WTC11 (cell line): ENCODE results near the gene HSD17B8. TPM values are rescaled to one million over a fixed set of nuclear protein-coding genes. Genes with fewer than 3 reads are reported as not detected.

Experiments used
- ATAC-seq: fragments of 200-7000 bp; cut with Tn5 transposase; 2 replicates; pipeline ENCODE4 v1.10.0; 2021; ENCODE audit warnings: mild to moderate bottlenecking, moderate library complexity
- CTCF ChIA-PET: fragments of 300-600 bp; sonication (Branson Sonifier 250); formaldehyde crosslinking; loops from one replicate; lab custom pipeline; 2021; ENCODE audit warnings: antibody characterized with exemption; lab: Charles Lee
- POLR2A ChIA-PET: fragments of 350-600 bp; sonication (Branson Sonifier 250); formaldehyde crosslinking; loops from one replicate; lab custom pipeline; 2021; ENCODE audit warnings: antibody characterized with exemption; lab: Charles Lee
- DNase-seq: peaks from one replicate; pipeline ENCODE4 v3.0.0; 2021; ENCODE audit warnings: low spot score
- H3K27ac Mint-ChIP-seq: 2 replicates; pipeline ENCODE4 v1.8.0; 2021; ENCODE audit warnings: mixed read lengths
- H3K27me3 Mint-ChIP-seq: 2 replicates; pipeline ENCODE4 v1.8.0; 2021; ENCODE audit warnings: low read depth, mild to moderate bottlenecking, moderate library complexity, mixed read lengths
- H3K36me3 Mint-ChIP-seq: 2 replicates; pipeline ENCODE4 v1.8.0; 2021; ENCODE audit warnings: mixed read lengths
- H3K4me1 Mint-ChIP-seq: 2 replicates; pipeline ENCODE4 v1.8.0; 2022; ENCODE audit warnings: mixed read lengths
- H3K4me3 Mint-ChIP-seq: 2 replicates; pipeline ENCODE4 v1.8.0; 2021; ENCODE audit warnings: mild to moderate bottlenecking, moderate library complexity, mixed read lengths
- H3K9me3 Mint-ChIP-seq: 2 replicates; pipeline ENCODE4 v1.8.0; 2021; ENCODE audit warnings: mixed read lengths
- ATF1 ChIP-seq: sonication (generic); formaldehyde crosslinking; IDR thresholded peaks from 2 replicates; pipeline ENCODE4 v1.8.1; 2023; ENCODE audit warnings: mild to moderate bottlenecking, moderate library complexity, missing genetic modification reagents
- ATF2 ChIP-seq: sonication (generic); formaldehyde crosslinking; IDR thresholded peaks from 2 replicates; pipeline ENCODE4 v1.8.1; 2022; ENCODE audit warnings: low read depth, missing genetic modification reagents, borderline replicate concordance
- CREB1 ChIP-seq: sonication (generic); formaldehyde crosslinking; IDR thresholded peaks from 2 replicates; pipeline ENCODE4 v1.8.0; 2023; ENCODE audit warnings: mild to moderate bottlenecking, missing genetic modification reagents
- E2F5 ChIP-seq: sonication (generic); formaldehyde crosslinking; IDR thresholded peaks from 2 replicates; pipeline ENCODE4 v1.8.1; 2022; ENCODE audit warnings: mild to moderate bottlenecking, moderate library complexity, missing genetic modification reagents
- FOXJ3 ChIP-seq: sonication (generic); formaldehyde crosslinking; IDR thresholded peaks from 2 replicates; pipeline ENCODE4 v1.9.0; 2021; ENCODE audit warnings: missing genetic modification reagents, mild to moderate bottlenecking, borderline replicate concordance
- JAZF1 ChIP-seq: fragments of 250-450 bp; sonication (Bioruptor Pico); IDR thresholded peaks from 2 replicates; pipeline ENCODE4 v1.9.0; 2021; ENCODE audit warnings: moderate library complexity, mild to moderate bottlenecking, inconsistent platforms
- OVOL2 ChIP-seq: fragments of 250-450 bp; sonication (Bioruptor Pico); IDR thresholded peaks from 2 replicates; pipeline ENCODE4 v1.9.0; 2021; ENCODE audit warnings: mild to moderate bottlenecking, borderline replicate concordance
- TEAD1 ChIP-seq: sonication (generic); formaldehyde crosslinking; IDR thresholded peaks from 2 replicates; pipeline ENCODE4 v1.8.0; 2022; ENCODE audit warnings: mild to moderate bottlenecking, missing genetic modification reagents
- ZNF138 ChIP-seq: sonication (generic); formaldehyde crosslinking; conservative IDR thresholded peaks from 2 replicates; pipeline ENCODE4 v1.8.1; 2022; ENCODE audit warnings: mild to moderate bottlenecking, moderate library complexity, missing genetic modification reagents
- ZNF219 ChIP-seq: sonication (generic); formaldehyde crosslinking; IDR thresholded peaks from 2 replicates; pipeline ENCODE4 v1.8.0; 2023; ENCODE audit warnings: missing genetic modification reagents, mild to moderate bottlenecking, borderline replicate concordance
- ZNF317 ChIP-seq: sonication (generic); formaldehyde crosslinking; IDR thresholded peaks from 2 replicates; pipeline ENCODE4 v1.8.1; 2023; ENCODE audit warnings: low read depth, mild to moderate bottlenecking, moderate library complexity, missing genetic modification reagents, borderline replicate concordance
- ZNF416 ChIP-seq: fragments of 250-450 bp; sonication (Bioruptor Pico); IDR thresholded peaks from 2 replicates; pipeline ENCODE4 v1.9.0; 2021; ENCODE audit warnings: mild to moderate bottlenecking, inconsistent platforms
- total RNA-seq: library from RNA; stranded (reverse); gene quantifications from 3 replicates; pipeline ENCODE4 v1.2.3, GENCODE V29; 2021
- TF ChIP-seq, protein P1 (sequence below): sonication (generic); formaldehyde crosslinking; conservative IDR thresholded peaks from 2 replicates; pipeline ENCODE4 v1.8.1; 2022; ENCODE audit warnings: mild to moderate bottlenecking, missing genetic modification reagents
- TF ChIP-seq, protein P2 (sequence below): sonication (generic); formaldehyde crosslinking; IDR thresholded peaks from 2 replicates; pipeline ENCODE4 v1.8.1; 2022; ENCODE audit warnings: low read depth, mild to moderate bottlenecking, moderate library complexity, missing genetic modification reagents, borderline replicate concordance
- TF ChIP-seq, protein P3 (sequence below): fragments of 250-450 bp; sonication (Bioruptor Pico); IDR thresholded peaks from 2 replicates; pipeline ENCODE4 v1.9.0; 2021; ENCODE audit warnings: mild to moderate bottlenecking
- TF ChIP-seq, protein P4 (sequence below): sonication (generic); formaldehyde crosslinking; IDR thresholded peaks from 2 replicates; pipeline ENCODE4 v1.8.0; 2023; ENCODE audit warnings: missing genetic modification reagents, mild to moderate bottlenecking, borderline replicate concordance
- TF ChIP-seq, protein P5 (sequence below): sonication (generic); formaldehyde crosslinking; IDR thresholded peaks from 2 replicates; pipeline ENCODE4 v1.8.0; 2022; ENCODE audit warnings: mild to moderate bottlenecking, missing genetic modification reagents

Gene HSD17B8
- total RNA-seq, 1 experiment from 2014 or later: 8.1 TPM

- Mint-ChIP-seq H3K4me3 (no peak overlapping the region), H3K9me3 (no peaks in the 10 kb centered on the region), H3K27ac (no peak overlapping the region), H3K4me1 (0 out of 2 replicates have a peak, but pooled peaks cover 3% of the 10 kb centered on the region), H3K27me3 (peaks cover 11% of the 10 kb centered on the region; the same call in 1 of the 2 replicates), H3K36me3 (no peaks in the 10 kb centered on the region)
- no peak for ATAC-seq
- POLR2A ChIA-PET: no interaction called here
- DNase-seq: no peak
- TF ChIP-seq OVOL2: no peak
- TF ChIP-seq, protein P1, sequence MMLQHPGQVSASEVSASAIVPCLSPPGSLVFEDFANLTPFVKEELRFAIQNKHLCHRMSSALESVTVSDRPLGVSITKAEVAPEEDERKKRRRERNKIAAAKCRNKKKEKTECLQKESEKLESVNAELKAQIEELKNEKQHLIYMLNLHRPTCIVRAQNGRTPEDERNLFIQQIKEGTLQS (CRISPR knock-in tag): no peak
- TF ChIP-seq, protein P2, sequence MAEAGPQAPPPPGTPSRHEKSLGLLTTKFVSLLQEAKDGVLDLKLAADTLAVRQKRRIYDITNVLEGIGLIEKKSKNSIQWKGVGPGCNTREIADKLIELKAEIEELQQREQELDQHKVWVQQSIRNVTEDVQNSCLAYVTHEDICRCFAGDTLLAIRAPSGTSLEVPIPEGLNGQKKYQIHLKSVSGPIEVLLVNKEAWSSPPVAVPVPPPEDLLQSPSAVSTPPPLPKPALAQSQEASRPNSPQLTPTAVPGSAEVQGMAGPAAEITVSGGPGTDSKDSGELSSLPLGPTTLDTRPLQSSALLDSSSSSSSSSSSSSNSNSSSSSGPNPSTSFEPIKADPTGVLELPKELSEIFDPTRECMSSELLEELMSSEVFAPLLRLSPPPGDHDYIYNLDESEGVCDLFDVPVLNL (CRISPR knock-in tag): no peak
- TF ChIP-seq FOXJ3: no peak
- TF ChIP-seq, protein P3, sequence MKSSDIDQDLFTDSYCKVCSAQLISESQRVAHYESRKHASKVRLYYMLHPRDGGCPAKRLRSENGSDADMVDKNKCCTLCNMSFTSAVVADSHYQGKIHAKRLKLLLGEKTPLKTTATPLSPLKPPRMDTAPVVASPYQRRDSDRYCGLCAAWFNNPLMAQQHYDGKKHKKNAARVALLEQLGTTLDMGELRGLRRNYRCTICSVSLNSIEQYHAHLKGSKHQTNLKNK (CRISPR knock-in tag): no peak
- no peak for TF ChIP-seq ZNF138 (CRISPR knock-in tag)
- TF ChIP-seq, protein P4, sequence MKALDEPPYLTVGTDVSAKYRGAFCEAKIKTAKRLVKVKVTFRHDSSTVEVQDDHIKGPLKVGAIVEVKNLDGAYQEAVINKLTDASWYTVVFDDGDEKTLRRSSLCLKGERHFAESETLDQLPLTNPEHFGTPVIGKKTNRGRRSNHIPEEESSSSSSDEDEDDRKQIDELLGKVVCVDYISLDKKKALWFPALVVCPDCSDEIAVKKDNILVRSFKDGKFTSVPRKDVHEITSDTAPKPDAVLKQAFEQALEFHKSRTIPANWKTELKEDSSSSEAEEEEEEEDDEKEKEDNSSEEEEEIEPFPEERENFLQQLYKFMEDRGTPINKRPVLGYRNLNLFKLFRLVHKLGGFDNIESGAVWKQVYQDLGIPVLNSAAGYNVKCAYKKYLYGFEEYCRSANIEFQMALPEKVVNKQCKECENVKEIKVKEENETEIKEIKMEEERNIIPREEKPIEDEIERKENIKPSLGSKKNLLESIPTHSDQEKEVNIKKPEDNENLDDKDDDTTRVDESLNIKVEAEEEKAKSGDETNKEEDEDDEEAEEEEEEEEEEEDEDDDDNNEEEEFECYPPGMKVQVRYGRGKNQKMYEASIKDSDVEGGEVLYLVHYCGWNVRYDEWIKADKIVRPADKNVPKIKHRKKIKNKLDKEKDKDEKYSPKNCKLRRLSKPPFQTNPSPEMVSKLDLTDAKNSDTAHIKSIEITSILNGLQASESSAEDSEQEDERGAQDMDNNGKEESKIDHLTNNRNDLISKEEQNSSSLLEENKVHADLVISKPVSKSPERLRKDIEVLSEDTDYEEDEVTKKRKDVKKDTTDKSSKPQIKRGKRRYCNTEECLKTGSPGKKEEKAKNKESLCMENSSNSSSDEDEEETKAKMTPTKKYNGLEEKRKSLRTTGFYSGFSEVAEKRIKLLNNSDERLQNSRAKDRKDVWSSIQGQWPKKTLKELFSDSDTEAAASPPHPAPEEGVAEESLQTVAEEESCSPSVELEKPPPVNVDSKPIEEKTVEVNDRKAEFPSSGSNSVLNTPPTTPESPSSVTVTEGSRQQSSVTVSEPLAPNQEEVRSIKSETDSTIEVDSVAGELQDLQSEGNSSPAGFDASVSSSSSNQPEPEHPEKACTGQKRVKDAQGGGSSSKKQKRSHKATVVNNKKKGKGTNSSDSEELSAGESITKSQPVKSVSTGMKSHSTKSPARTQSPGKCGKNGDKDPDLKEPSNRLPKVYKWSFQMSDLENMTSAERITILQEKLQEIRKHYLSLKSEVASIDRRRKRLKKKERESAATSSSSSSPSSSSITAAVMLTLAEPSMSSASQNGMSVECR (CRISPR knock-in tag): no peak
- no peak for TF ChIP-seq TEAD1 (CRISPR knock-in tag)
- no peak for TF ChIP-seq CREB1 (CRISPR knock-in tag)
- CTCF ChIA-PET: interaction anchor here (1.1 kb wide), 1 partner anchor 71 kb away, joined by 3 read pairs; no protein-coding TSS in a partner anchor
Measured at GRCh38 chr6:33176906-33177305, 27.5 kb upstream of the HSD17B8 start.

DNA sequence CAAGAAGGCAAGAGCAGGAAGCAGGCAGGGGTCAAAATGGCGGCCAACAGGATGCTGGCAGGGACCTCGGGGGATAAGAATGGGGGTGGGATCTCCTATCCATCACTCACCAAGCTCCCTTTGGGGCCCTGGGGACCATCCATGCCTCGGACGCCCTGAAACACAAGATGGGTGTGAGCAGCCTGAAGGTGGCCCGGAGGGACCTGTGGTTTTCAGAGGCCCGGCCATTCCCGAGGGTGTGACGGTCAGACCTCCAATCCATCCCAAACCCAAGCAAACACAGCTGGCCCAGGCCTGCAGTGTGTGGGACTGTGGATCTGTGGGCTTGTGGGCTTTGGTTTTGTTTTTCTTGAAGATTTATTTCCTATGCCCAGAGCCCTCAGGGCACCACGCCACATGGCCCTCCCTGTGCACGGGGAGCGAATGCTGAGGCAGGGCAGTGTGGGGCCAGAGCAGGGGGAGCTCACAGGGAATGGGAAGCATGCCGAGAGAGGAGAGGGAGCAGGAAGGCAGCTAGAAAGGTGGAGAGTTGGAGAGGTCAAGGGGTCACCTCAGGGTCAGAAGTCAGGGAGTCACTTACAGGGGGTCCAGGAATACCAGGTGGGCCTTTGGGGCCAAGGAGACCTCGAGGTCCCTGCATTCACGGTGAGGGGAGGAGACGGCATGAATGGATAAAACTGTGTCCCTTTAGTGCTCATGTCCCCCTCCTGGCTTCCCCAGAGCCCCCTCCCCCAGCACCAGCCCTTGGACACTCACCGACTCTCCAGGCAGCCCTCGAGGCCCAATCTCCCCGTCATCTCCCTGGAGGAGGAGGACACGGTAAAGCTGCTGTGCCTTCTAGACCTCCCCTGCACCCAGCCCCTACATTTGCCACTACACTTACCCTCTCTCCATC, 26.7 kb upstream of the HSD17B8 start:
- POLR2A ChIA-PET: no interaction called here

More for the DNA sequence above, 26.7 kb upstream of the HSD17B8 start:
- no peak for TF ChIP-seq E2F5 (CRISPR knock-in tag)
- TF ChIP-seq ZNF416 (CRISPR knock-in tag): no peak
- TF ChIP-seq ATF2 (CRISPR knock-in tag): no peak
- TF ChIP-seq JAZF1 (CRISPR knock-in tag): no peak
- no peak for TF ChIP-seq ZNF219 (CRISPR knock-in tag)
- no peak for TF ChIP-seq TEAD1 (CRISPR knock-in tag)
- no peak for TF ChIP-seq ATF1 (CRISPR knock-in tag)
- no peak for TF ChIP-seq CREB1 (CRISPR knock-in tag)
- TF ChIP-seq ZNF317: no peak
- TF ChIP-seq, protein P5, sequence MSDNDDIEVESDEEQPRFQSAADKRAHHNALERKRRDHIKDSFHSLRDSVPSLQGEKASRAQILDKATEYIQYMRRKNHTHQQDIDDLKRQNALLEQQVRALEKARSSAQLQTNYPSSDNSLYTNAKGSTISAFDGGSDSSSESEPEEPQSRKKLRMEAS: no peak
- TF ChIP-seq, all 79 proteins: peak for 0
- Mint-ChIP-seq H3K9me3 (peaks cover 2% of the 10 kb centered on the region), H3K27ac (no peak overlapping the region), H3K27me3 (peaks cover 14% of the 10 kb centered on the region; the same call in 1 of the 2 replicates), H3K4me3 (no peak overlapping the region), H3K4me1 (0 out of 2 replicates have a peak, but pooled peaks cover 1% of the 10 kb centered on the region), H3K36me3 (no peaks in the 10 kb centered on the region)
- DNase-seq: no peak
- CTCF ChIA-PET: interaction anchor here (0.6 to 1.8 kb wide), 3 partner anchors 20 to 71 kb away, joined by 3 to 5 read pairs (median 4); no protein-coding TSS in a partner anchor
- no peak for ATAC-seq
